ENCODE results near the gene SLC25A36.

SLC25A36 gene

GRCh38 chr3:140954576-140954975 is 12.9 kb downstream of the SLC25A36 start:
- DNase-seq (ENCODE audit: low spot score) = no peak
- H3K27me3 ChIP-seq (ENCODE audit: insufficient read depth, poor library complexity, severe bottlenecking) = no peaks in the 10 kb centered on the region
- H3K36me3 ChIP-seq (ENCODE audit: low read depth) = peaks cover 50% of the 10 kb centered on the region
- H3K4me1 ChIP-seq (ENCODE audit: insufficient read depth, poor library complexity, severe bottlenecking) = peaks cover 16% of the 10 kb centered on the region
- no peak overlapping the region for H3K27ac ChIP-seq (ENCODE audit: poor library complexity, severe bottlenecking)
- H3K9me3 ChIP-seq (ENCODE audit: severe bottlenecking) = no peaks in the 10 kb centered on the region
- TF ChIP-seq CTCF (IDR thresholded peaks at IDR 0.05; ENCODE audit: poor library complexity, severe bottlenecking) = no peak
- ATAC-seq (ENCODE audit: low read depth) = no peak
- H3K4me3 ChIP-seq (ENCODE audit: severe bottlenecking) = no peak overlapping the region

- Histone ChIP-seq H3K4me1 (ENCODE audit: insufficient read depth, poor library complexity, severe bottlenecking) (peaks cover 16% of the 10 kb centered on the region), H3K9me3 (ENCODE audit: severe bottlenecking) (no peaks in the 10 kb centered on the region), H3K4me3 (ENCODE audit: severe bottlenecking) (no peak overlapping the region), H3K27me3 (ENCODE audit: insufficient read depth, poor library complexity, severe bottlenecking) (no peaks in the 10 kb centered on the region), H3K36me3 (ENCODE audit: low read depth) (peaks cover 58% of the 10 kb centered on the region), H3K27ac (ENCODE audit: poor library complexity, severe bottlenecking) (no peak overlapping the region)
- no peak for TF ChIP-seq CTCF (IDR thresholded peaks at IDR 0.05; ENCODE audit: poor library complexity, severe bottlenecking)
- DNase-seq (ENCODE audit: low spot score) = no peak
- ATAC-seq (ENCODE audit: low read depth) = no peak
These were observed 14.0 kb downstream of the SLC25A36 start for GRCh38 chr3:140955645-140956044.

GRCh38 chr3:140956058-140956835 is 14.6 kb downstream of the SLC25A36 start:
- Histone ChIP-seq H3K36me3 (ENCODE audit: low read depth) (peaks cover 64% of the 10 kb centered on the region), H3K27me3 (ENCODE audit: insufficient read depth, poor library complexity, severe bottlenecking) (no peaks in the 10 kb centered on the region), H3K4me1 (ENCODE audit: insufficient read depth, poor library complexity, severe bottlenecking) (peaks cover 16% of the 10 kb centered on the region), H3K9me3 (ENCODE audit: severe bottlenecking) (peaks cover 2% of the 10 kb centered on the region), H3K27ac (ENCODE audit: poor library complexity, severe bottlenecking) (no peak overlapping the region), H3K4me3 (ENCODE audit: severe bottlenecking) (no peak overlapping the region)
- ATAC-seq (ENCODE audit: low read depth) (no peak), DNase-seq (ENCODE audit: low spot score) (no peak)
- TF ChIP-seq CTCF (IDR thresholded peaks at IDR 0.05; ENCODE audit: poor library complexity, severe bottlenecking) = no peak

GRCh38 chr3:140972833-140973232 is 31.2 kb downstream of the SLC25A36 start:
- Histone ChIP-seq H3K4me3 (ENCODE audit: severe bottlenecking) (no peak overlapping the region), H3K36me3 (ENCODE audit: low read depth) (peaks cover 88% of the 10 kb centered on the region), H3K4me1 (ENCODE audit: insufficient read depth, poor library complexity, severe bottlenecking) (no peaks in the 10 kb centered on the region), H3K9me3 (ENCODE audit: severe bottlenecking) (no peaks in the 10 kb centered on the region), H3K27ac (ENCODE audit: poor library complexity, severe bottlenecking) (no peak overlapping the region), H3K27me3 (ENCODE audit: insufficient read depth, poor library complexity, severe bottlenecking) (no peaks in the 10 kb centered on the region)
- ATAC-seq (ENCODE audit: low read depth) (peak; percentile 49; the same call in 1 of the 3 replicates), DNase-seq (ENCODE audit: low spot score) (no peak)
- peak; percentile 48 for TF ChIP-seq CTCF (IDR thresholded peaks at IDR 0.05; ENCODE audit: poor library complexity, severe bottlenecking)

- no peak overlapping the region for H3K4me3 ChIP-seq (ENCODE audit: severe bottlenecking)
- no peak overlapping the region for H3K27ac ChIP-seq (ENCODE audit: poor library complexity, severe bottlenecking)
- ATAC-seq (ENCODE audit: low read depth) (no peak), DNase-seq (ENCODE audit: low spot score) (no peak)
- H3K4me1 ChIP-seq (ENCODE audit: insufficient read depth, poor library complexity, severe bottlenecking) = no peaks in the 10 kb centered on the region
- H3K9me3 ChIP-seq (ENCODE audit: severe bottlenecking) = no peaks in the 10 kb centered on the region
- no peaks in the 10 kb centered on the region for H3K27me3 ChIP-seq (ENCODE audit: insufficient read depth, poor library complexity, severe bottlenecking)
- peaks cover 79% of the 10 kb centered on the region for H3K36me3 ChIP-seq (ENCODE audit: low read depth)
- no peak for TF ChIP-seq CTCF (IDR thresholded peaks at IDR 0.05; ENCODE audit: poor library complexity, severe bottlenecking)
These were observed 33.3 kb downstream of the SLC25A36 start for GRCh38 chr3:140974900-140975299.

Data from RWPE2 (cell line).